B cell (primary cell): Measurements from ENCODE around the gene SDSL. TPM values are rescaled to one million over a fixed set of nuclear protein-coding genes. Genes with fewer than 3 reads are reported as not detected.

ENCODE experiments used
- ATAC-seq: fragments of 200-7000 bp; cut with Tn5 transposase; one replicate; pipeline ENCODE4 v1.10.0; 2021; ENCODE audit warnings: low read depth, mild to moderate bottlenecking, moderate number of reproducible peaks, moderate library complexity
- CTCF ChIA-PET: fragments of 350-600 bp; sonication (Branson Sonifier 250); formaldehyde crosslinking; loops from one replicate; lab custom pipeline; 2021; ENCODE audit warnings: antibody characterized with exemption, inconsistent platforms; lab: Charles Lee
- POLR2A ChIA-PET: fragments of 350-600 bp; sonication (Branson Sonifier 250); formaldehyde crosslinking; loops from one replicate; lab custom pipeline; 2021; ENCODE audit warnings: antibody characterized with exemption; lab: Charles Lee
- DNase-seq: peaks from one replicate; pipeline ENCODE4 v3.0.0; 2013
- H2AFZ ChIP-seq: 2 replicates; pipeline ENCODE4 v1.6.1; 2012; ENCODE audit warnings: mild to moderate bottlenecking, low read depth, low read length; ENCODE audit not compliant: insufficient read depth, poor library complexity, severe bottlenecking
- H3K27ac ChIP-seq, 2 donors: 1 replicate in 1 of 2; 2 replicates in 1 of 2; pipeline ENCODE4 v1.5.1; 2012 to 2013; ENCODE audit warnings: low read length in 2 of 2, mild to moderate bottlenecking in 2 of 2, moderate library complexity in 1 of 2
- H3K27me3 ChIP-seq, 4 experiments: fragments of 200-600 bp in 1 of 4; sonication (generic) in 1 of 4; replicated peaks in 1 of 4; 1 replicate in 2 of 4; 2 replicates in 2 of 4; pipeline versions ENCODE4 v1.6.1 to v1.7.0; 2013 to 2016; ENCODE audit warnings: low read length in 3 of 4, mild to moderate bottlenecking in 2 of 4, mixed read lengths in 1 of 4, moderate library complexity in 1 of 4; ENCODE audit not compliant: insufficient read depth in 4 of 4, control insufficient read depth in 3 of 4; ENCODE audit errors: control extremely low read depth in 1 of 4
- H3K36me3 ChIP-seq, 2 experiments: replicated peaks in 1 of 2; 1 replicate in 1 of 2; 2 replicates in 1 of 2; pipeline versions ENCODE4 v1.6.1 to v1.7.1; 2013; ENCODE audit warnings: low read length in 1 of 2; ENCODE audit not compliant: insufficient read depth in 2 of 2, control insufficient read depth in 1 of 2; ENCODE audit errors: control extremely low read depth in 1 of 2, extremely low read depth in 1 of 2
- H3K4me1 ChIP-seq, 2 donors: fragments of 200-600 bp in 1 of 2; sonication (generic) in 1 of 2; 1 replicate in 1 of 2; 2 replicates in 1 of 2; pipeline versions ENCODE4 v1.5.1 to v1.6.1; 2013 to 2017; ENCODE audit warnings: low read length in 2 of 2; ENCODE audit not compliant: control insufficient read depth in 2 of 2, insufficient read depth in 2 of 2
- H3K4me2 ChIP-seq: replicated peaks from 2 replicates; pipeline ENCODE3; 2012; ENCODE audit warnings: mild to moderate bottlenecking, low read depth, low read length; ENCODE audit not compliant: poor library complexity, severe bottlenecking
- H3K4me3 ChIP-seq, 5 experiments: fragments of 200-600 bp in 1 of 5; sonication (generic) in 1 of 5; 1 replicate in 3 of 5; 2 replicates in 2 of 5; pipeline versions ENCODE4 v1.5.1 to v1.7.0; 2011 to 2016; ENCODE audit warnings: low read length in 4 of 5, mild to moderate bottlenecking in 4 of 5, low read depth in 2 of 5, control low read depth in 1 of 5, moderate library complexity in 1 of 5; ENCODE audit not compliant: insufficient read depth in 1 of 5; ENCODE audit errors: control extremely low read depth in 1 of 5, extremely low read depth in 1 of 5
- H3K79me2 ChIP-seq: fragments of 200-600 bp; sonication (generic); one replicate; pipeline ENCODE4 v1.6.0; 2016; ENCODE audit warnings: low read length; ENCODE audit not compliant: control insufficient read depth, insufficient read depth
- H3K9ac ChIP-seq: fragments of 200-600 bp; sonication (generic); 2 replicates; pipeline ENCODE4 v1.6.1; 2017; ENCODE audit warnings: mild to moderate bottlenecking, low read length, moderate library complexity
- H3K9me3 ChIP-seq, 3 donors: one replicate each; pipeline versions ENCODE4 v1.6.1 to v1.7.1; 2013; ENCODE audit warnings: low read length in 2 of 3; ENCODE audit not compliant: control insufficient read depth in 2 of 3, insufficient read depth in 1 of 3; ENCODE audit errors: control extremely low read depth in 1 of 3
- H4K20me1 ChIP-seq: 2 replicates; pipeline ENCODE4 v1.6.0; 2012; ENCODE audit warnings: mild to moderate bottlenecking, low read length; ENCODE audit not compliant: insufficient read depth, control insufficient read depth, poor library complexity, severe bottlenecking
- H3K27ac Mint-ChIP-seq: one replicate; pipeline ENCODE4 v1.8.0; 2021; ENCODE audit warnings: mixed read lengths
- H3K27me3 Mint-ChIP-seq: one replicate; pipeline ENCODE4 v1.8.0; 2021; ENCODE audit warnings: mixed read lengths
- H3K4me1 Mint-ChIP-seq: one replicate; pipeline ENCODE4 v1.8.0; 2021; ENCODE audit warnings: mixed read lengths
- H3K4me3 Mint-ChIP-seq: one replicate; pipeline ENCODE4 v1.8.0; 2021; ENCODE audit warnings: mixed read lengths
- H3K9me3 Mint-ChIP-seq: one replicate; pipeline ENCODE4 v1.8.0; 2022; ENCODE audit warnings: mixed read lengths; ENCODE audit not compliant: insufficient read depth
- EZH2 ChIP-seq: IDR thresholded peaks from 2 replicates; pipeline ENCODE4 v1.6.1; 2012; ENCODE audit warnings: borderline replicate concordance, low read depth, mild to moderate bottlenecking, moderate library complexity, low read length; ENCODE audit not compliant: insufficient read depth, poor library complexity, severe bottlenecking
- WGBS: methylation state at CpG from one replicate; pipeline ENCODE4 v1.1.5; 2013; ENCODE audit warnings: missing lambda C conversion rate; ENCODE audit not compliant: insufficient coverage; 5-methylcytosine and 5-hydroxymethylcytosine counted together
- intact Hi-C: fragments of 100-400 bp; cut with micrococcal nuclease; formaldehyde crosslinking; loops from one replicate; pipeline ENCODE4 v1.10.0; 2022
- polyA plus RNA-seq: library from polyadenylated mRNA; depleted of rRNA; stranded (reverse); fragments of >200 nt; gene quantifications from 2 replicates; pipeline ENCODE4 v1.2.3, GENCODE V29; 2012
- total RNA-seq, 2 donors: library from RNA; stranded (reverse); fragments of 120-200 nt in 1 of 2; gene quantifications; 1 replicate in 1 of 2; 2 replicates in 1 of 2; pipeline versions ENCODE4 v1.2.3 to v1.2.4, GENCODE V29; 2013 to 2022
- TF ChIP-seq, protein P1 (sequence below): fragments of 200-600 bp; IDR thresholded peaks from one replicate; pipeline ENCODE4 v1.8.0; 2022; ENCODE audit warnings: antibody characterized with exemption, mild to moderate bottlenecking

The SDSL gene
- total and polyA plus RNA-seq, 2 donors (not counting 1 experiment from before 2014, with no cell fraction given) = 0.15 to 0.64 TPM

- Histone ChIP-seq H3K27me3 (peaks cover 0 to 94% (median 67%) of the 10 kb centered on the region in 4 experiments), H2AFZ (no peak overlapping the region), H3K27ac (no peak overlapping the region), H3K9me3 (peaks cover 0 to 30% (median 0%) of the 10 kb centered on the region in 3 donors), H3K9ac (no peak overlapping the region), H3K4me1 (peaks cover 19 to 36% of the 10 kb centered on the region in 2 donors), H3K79me2 (no peaks in the 10 kb centered on the region), H3K4me2 (no peak overlapping the region), H4K20me1 (no peaks in the 10 kb centered on the region), H3K36me3 (no peaks in the 10 kb centered on the region), H3K4me3 (no peak overlapping the region)
- CTCF ChIA-PET = interaction anchor here (1.6 kb wide), 1 partner anchor 11 kb away, joined by 3 read pairs; no protein-coding TSS in a partner anchor
- 7% methylated on average over 42 of the region's 51 CpGs for whole genome bisulfite sequencing
- Mint-ChIP-seq H3K9me3 (no peaks in the 10 kb centered on the region), H3K27me3 (peaks cover 61% of the 10 kb centered on the region), H3K4me1 (peaks cover 28% of the 10 kb centered on the region), H3K27ac (no peak overlapping the region), H3K4me3 (no peak overlapping the region)
- intact Hi-C loops = no loop called here
- ATAC-seq = no peak
- no peak for TF ChIP-seq EZH2
- TF ChIP-seq, protein P1, sequence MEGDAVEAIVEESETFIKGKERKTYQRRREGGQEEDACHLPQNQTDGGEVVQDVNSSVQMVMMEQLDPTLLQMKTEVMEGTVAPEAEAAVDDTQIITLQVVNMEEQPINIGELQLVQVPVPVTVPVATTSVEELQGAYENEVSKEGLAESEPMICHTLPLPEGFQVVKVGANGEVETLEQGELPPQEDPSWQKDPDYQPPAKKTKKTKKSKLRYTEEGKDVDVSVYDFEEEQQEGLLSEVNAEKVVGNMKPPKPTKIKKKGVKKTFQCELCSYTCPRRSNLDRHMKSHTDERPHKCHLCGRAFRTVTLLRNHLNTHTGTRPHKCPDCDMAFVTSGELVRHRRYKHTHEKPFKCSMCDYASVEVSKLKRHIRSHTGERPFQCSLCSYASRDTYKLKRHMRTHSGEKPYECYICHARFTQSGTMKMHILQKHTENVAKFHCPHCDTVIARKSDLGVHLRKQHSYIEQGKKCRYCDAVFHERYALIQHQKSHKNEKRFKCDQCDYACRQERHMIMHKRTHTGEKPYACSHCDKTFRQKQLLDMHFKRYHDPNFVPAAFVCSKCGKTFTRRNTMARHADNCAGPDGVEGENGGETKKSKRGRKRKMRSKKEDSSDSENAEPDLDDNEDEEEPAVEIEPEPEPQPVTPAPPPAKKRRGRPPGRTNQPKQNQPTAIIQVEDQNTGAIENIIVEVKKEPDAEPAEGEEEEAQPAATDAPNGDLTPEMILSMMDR = no peak
- POLR2A ChIA-PET = no interaction called here
- no peak for DNase-seq
Observed at GRCh38 chr12:113472191-113473121, 50.3 kb downstream of the SDSL start.

DNA sequence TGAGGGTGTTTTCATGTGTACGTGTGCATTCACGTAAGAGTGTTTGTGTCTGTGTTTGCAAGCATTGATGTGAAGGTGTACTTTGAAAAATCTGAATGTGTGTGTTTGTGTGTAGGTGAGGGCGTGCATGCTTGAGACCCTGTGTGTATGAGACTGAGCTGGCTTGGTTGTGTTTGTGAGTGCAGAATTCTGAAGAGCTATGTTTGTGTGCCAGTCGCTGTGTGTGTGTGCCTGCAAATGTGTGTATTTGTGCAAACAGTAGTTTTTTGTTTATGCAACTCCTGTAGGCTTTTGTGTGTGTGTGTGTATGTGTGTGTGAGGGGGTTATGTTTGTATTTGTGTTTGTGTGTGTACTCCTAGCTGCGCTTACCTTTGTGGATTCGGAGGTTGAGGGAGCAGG, 51.2 kb downstream of the SDSL start:
- H3K27ac ChIP-seq = no peak overlapping the region

More for the DNA sequence above, 51.2 kb downstream of the SDSL start:
- Histone ChIP-seq H3K4me3 (no peak overlapping the region), H2AFZ (no peak overlapping the region), H3K79me2 (no peaks in the 10 kb centered on the region), H3K4me2 (no peak overlapping the region), H3K9ac (no peak overlapping the region), H3K9me3 (peaks cover 0 to 26% (median 0%) of the 10 kb centered on the region in 3 donors), H3K4me1 (peaks cover 9 to 27% of the 10 kb centered on the region in 2 donors), H3K27me3 (peaks cover 0 to 94% (median 67%) of the 10 kb centered on the region in 4 experiments), H3K36me3 (no peaks in the 10 kb centered on the region), H4K20me1 (no peaks in the 10 kb centered on the region)
- no peak overlapping the region for H3K27ac Mint-ChIP-seq
- peaks cover 25% of the 10 kb centered on the region for H3K4me1 Mint-ChIP-seq
- ChIA-PET POLR2A (no interaction called here), CTCF (interaction anchor here (1.6 kb wide), 1 partner anchor 12 kb away, joined by 3 read pairs; no protein-coding TSS in a partner anchor)
- no peak for TF ChIP-seq EZH2
- TF ChIP-seq, protein P1 = no peak
- H3K4me3 Mint-ChIP-seq = no peak overlapping the region
- no peak for ATAC-seq
- intact Hi-C loops = no loop called here
- H3K27me3 Mint-ChIP-seq = peaks cover 66% of the 10 kb centered on the region
- 26% methylated on average over 4 of the region's 6 CpGs for WGBS
- DNase-seq = no peak
- no peaks in the 10 kb centered on the region for H3K9me3 Mint-ChIP-seq
